ENCODE measurements around the gene FBXO41.
"Not testable (repeated sequence)": the region's sequence is repeated elsewhere in the genome, so short reads cannot be mapped to it uniquely, and the experiment has no call there.

The FBXO41 gene

GRCh38 chr2:73286134-73286655 is 1.9 kb upstream of the FBXO41 start:
- no peak for DNase-seq

- DNase-seq = no peak
Observed at GRCh38 chr2:73285159-73285739, 971 bp upstream of the FBXO41 start.

DNA sequence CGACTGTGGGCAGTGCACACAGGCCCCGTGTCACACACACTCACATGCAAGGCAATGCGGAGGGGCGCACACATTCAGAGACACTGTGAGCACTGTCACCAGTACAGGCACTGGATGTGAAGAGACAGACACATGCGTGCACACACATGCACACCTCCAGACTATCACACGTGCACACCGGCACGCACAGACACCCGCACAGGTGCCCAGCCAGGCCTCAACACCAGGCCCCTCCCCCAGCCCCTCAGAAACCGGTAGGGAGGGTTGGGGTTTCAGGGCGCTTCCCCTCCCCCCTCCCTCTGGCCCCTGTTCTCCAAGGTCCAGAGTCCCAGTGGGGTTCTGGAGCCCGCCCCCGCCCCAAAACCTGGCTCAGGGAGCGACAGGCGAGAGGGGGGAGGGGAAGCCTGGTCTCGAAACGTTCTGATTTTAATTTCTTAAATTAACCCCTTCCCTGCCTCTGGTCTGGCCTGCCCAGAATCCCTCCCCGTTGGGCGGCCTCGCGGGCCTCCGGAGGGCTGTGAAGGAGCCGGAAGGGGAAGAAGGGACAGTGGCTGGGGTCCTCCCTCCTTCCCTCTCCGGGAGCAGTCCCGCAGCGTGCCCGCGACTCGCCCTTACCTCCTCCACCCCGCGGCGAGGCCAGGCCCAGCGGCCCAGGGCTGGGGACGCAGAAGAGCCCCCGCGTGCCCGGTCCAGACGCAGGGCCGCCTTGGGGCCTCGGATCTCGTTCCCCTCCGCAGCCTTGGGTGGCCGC is 558 bp downstream of the FBXO41 start:
- DNase-seq = peak; percentile 7 to 16

DNA sequence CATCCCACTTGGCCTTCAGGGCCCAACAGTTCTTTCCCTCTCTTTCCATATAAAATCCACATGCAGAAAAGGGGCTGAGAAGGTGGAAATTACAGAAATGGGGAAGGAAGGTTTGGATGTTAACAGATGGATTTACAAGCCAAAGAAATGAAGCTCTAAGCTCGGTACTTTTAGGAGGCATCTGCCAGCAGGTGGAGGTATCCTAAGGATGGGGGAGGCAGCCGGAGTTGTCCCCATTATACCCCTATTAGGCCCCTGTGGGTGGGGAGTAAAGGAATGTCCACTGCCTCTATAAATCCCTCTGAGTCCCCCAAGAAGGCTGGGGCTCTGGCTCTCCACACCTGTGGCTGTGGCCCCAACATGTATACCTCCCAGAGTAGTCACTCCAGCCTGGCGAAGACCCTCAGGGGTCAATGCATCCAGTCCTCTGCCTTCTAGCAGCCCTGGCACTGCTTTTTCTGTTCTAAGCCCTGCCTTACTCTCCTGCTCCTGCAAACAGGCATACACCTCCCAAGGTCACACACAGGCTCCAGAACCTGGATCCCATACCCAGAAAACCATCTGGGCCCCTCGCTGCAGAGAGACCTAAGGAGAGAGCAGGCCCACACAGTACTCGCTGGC is 1.2 kb downstream of the FBXO41 start:
- no peak for DNase-seq

DNA sequence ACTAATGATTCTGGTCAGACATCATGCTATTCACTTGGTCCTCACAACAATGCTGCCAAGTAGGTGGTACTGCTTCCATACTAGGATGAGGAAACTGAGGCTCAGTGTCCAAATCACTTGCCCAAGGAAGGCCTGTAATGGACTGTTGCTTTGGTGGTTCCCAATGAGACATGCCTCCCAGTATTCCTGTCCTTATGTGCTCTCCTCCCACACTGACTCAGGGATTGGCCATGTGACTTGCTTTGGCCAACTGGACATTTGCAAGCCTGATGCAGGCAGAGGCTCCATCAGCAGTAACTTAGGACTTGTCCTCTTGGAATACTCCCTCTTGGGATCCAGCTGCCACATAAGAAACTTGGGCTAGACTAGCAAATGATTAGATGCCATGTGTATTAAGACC is 3.0 kb downstream of the FBXO41 start:
- DNase-seq = no peak

- DNase-seq = no peak
Observed at GRCh38 chr2:73279852-73280251, 4.4 kb downstream of the FBXO41 start.

GRCh38 chr2:73272270-73272669 is 12.0 kb downstream of the FBXO41 start:
- no peak for DNase-seq

DNA sequence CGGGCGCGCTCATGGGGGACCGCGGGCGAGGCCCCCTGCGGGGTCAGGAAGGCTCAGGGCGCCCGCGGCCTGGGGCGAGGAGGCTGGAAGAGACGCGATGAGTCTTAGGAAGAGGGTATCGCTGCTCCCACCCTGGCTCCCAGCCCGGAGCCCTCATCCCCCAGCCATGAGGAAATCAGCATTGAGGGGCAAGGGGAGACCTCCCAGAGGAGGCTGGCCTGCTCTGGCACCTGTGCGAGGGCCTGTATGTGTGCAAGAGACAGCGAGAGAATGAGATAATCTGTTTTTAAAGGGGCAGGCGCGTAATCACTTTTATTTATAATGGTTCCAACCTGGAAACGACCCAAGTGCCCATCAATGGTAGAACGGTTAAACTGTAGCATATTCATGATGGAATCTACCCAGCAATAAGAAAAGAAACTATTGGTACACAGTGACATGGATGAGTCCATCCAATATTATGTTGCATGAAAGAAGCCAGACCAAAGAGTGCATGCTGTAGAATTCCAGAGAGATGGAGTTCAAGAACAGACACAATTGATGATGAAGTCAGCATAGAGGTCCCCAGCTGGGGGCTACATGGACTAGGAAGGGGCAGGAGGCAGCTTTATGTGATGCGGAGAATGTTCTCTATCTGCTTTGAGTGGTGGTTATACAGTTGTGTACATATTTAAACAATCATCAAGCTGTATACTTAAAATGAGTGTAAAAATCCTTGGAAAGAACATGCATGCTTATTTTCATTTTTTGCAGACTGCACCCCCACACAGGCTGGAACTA is 14.4 kb downstream of the FBXO41 start:
- no peak for DNase-seq

DNA sequence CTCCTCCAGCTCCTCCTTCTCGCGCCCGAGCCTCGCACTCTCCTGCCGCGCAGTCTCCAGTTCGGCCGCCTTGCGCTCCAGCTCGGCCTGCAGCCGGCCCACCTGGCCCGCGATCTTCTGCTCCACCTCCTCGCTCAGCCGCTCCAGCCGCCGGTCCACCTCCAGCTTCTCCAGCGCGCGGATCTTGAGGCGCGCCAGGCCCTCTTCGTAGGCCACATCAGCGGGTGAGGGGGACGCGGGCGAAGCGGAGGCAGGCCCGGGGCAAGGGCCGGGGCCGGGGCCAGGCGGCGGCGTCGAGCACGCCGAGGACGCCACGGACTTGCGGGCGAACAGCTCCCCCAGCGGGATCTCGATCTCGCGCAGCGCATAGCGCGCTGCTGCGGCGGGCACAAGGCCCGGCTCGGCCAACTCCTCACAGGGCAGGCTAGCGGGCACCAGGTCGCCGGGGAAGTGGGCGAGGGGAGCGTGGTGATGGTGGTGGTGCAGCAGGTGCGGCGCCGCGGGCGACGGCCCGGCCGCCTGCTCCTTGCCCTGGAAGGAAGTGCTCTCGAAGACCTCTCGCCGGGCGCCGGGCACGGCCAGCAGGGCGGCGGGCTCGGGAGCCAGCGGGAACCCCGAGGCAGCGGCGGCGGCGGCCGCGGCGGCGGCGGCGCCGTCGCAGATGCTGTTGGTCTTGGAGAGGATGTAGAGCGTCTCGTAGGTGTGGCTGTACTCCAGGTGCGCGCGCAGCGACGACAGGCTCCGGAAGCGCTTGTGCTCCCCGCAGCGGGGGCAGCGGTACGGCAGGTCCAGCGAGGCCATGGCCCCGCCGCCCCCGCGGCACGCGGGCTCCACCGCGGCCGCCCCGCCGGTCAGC is 15.2 kb downstream of the FBXO41 start:
- DNase-seq = peak; percentile 76 to 77

DNA sequence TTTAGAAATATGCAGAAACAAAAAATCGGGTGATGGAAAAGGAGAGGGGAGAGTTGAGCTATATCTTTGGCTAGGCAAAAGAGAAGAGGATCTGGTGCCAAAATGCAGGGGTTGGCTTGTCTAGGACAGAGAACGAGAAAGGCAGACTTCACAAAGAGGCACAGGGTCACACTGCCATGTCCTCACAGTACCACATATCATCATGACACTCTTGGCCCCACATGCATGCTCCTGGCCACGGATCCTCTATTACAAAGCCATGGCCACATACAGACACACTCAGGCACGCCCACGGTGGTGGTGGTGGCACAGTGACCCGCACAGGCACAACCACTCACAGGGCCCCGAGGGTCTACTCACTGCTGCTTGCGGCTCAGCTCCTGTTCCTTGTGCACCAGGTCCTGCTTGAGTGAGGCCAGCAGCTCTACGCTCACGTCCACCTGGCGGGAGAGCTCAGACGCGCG is 15.9 kb downstream of the FBXO41 start:
- no peak for DNase-seq

DNA sequence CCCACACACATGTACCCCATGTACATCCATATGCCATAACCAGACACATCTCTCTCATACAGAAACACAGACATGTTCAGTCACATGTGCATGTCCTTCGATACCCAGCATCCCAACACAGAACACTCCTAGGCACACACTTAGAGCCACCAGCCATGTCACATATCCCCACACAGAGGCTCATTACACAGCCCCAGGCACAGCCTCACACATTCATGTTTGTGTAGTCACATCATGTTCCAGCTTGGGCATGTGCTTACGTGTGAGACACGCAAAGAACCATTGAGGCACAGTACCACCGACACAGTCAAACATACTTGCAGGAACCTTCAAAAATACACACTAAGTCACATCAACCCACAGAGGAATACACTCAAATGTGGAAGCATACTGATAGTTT is 17.3 kb downstream of the FBXO41 start:
- no peak for DNase-seq

DNA sequence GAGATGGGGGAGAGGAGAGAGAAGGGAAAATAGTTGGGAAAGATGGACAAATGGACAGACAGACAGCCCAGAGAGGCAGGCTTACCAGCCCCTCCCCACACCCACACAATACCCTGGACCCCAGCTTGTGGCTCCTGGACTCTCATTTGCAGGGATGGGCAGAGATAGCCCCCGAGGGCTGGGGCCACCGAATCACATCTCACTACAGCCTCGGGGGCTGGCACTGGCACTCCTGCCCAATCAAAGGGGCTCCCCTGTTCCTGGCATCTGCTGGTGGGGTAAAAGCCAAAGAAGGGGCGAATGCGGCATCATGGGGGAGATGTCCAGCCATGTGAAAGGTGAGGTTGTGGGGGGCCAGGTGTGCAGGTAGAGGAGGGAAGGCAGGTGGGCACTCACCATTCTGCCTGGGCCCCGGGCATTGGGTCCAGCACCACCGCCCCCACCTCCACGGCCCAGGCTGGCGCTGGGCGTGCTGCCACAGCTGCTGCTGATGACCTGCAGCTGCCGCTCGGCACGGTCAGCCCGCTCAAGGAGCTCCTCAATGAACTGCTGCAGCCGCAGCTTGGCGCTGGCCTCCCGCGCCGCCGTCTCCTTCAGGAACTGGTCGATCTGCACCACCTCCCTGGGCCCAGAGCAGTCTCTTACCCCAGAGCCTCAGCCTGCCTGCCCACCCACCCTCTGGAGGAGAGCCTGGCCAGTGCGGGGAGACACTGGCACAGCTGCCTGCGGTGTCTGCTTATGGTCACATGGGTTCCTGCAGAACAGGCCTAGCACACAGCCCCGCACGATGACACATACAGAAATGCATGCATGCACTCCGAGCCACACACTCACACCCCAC is 18.0 kb downstream of the FBXO41 start:
- no peak for DNase-seq

DNA sequence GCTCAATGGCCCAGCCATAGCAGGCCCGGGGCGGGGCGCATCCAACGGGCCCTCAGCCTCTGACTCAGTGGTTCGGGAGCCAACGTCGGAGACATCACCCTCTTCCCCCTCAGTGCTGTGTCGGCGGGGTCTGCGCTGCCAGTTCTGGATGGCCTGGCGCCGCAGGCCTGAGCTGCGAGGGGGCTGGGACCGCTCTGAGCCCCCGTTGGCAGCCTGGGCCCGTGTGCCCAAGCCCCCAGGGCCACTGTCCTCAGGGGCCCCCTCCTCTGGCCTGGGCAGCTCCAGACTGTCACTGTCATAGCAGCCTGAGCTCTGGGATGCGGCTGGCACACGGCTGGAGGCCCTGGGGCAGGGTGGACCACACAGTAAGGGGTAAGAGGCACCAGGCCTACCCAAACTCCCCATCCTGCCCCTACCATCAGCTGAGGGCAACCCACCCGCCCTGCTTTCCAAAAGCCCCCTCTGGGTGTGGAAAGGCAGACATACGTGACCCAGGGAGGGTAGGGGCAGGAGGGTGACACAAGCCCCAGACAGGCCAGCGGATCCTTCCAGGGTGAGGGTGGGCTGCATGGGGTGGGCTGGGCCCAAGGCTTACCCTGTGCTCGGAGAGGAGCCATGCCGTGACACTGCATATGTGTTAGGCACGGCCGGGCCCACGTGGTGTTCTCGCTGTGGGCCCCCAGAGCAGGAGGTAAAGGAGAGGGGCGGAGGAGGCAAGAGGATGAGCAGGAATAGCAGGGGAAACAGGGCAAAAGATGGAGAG is 18.8 kb downstream of the FBXO41 start:
- DNase-seq = no peak

- DNase-seq = no peak
Observed at GRCh38 chr2:73264783-73265182, 19.5 kb downstream of the FBXO41 start.

DNA sequence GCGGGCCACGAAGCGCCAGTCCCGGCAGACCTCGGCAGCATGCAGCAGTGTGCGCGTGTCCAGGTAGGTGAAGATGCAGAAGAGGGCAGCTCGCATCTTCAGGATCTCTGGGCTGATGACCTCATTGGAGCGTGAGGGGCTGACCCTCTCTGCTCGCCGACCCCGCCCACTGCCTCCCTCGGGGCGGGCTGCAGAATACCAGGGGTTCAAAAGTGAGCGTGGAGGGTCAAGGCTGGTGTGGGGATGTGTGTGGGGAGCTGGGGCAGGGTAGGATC is 20.0 kb downstream of the FBXO41 start:
- no peak for DNase-seq

GRCh38 chr2:73263540-73264331 is 20.5 kb downstream of the FBXO41 start:
- no peak for DNase-seq

GRCh38 chr2:73262691-73263429 is 21.4 kb downstream of the FBXO41 start:
- not testable (repeated sequence) for DNase-seq

GRCh38 chr2:73262108-73262651 is 22.1 kb downstream of the FBXO41 start:
- no peak for DNase-seq
